OCI-LY1 (cell line): ENCODE measurements around the gene ATP8A2.

ENCODE experiments used
- EZH2 ChIP-seq: fragments of 200-600 bp; sonication (generic), shearing (Covaris generic); IDR thresholded peaks from 2 replicates; pipeline ENCODE4 v1.8.0; 2017; ENCODE audit warnings: borderline replicate concordance, mixed run types, mild to moderate bottlenecking, antibody characterized with exemption, low read length, moderate library complexity, mixed read lengths
- TF ChIP-seq, protein P1 (sequence below): fragments of 200-600 bp; sonication (generic), shearing (Covaris generic); IDR thresholded peaks from 2 replicates; pipeline ENCODE4 v1.5.1; 2017; ENCODE audit warnings: mild to moderate bottlenecking, antibody characterized with exemption, low read length, moderate library complexity, mixed read lengths

DNA sequence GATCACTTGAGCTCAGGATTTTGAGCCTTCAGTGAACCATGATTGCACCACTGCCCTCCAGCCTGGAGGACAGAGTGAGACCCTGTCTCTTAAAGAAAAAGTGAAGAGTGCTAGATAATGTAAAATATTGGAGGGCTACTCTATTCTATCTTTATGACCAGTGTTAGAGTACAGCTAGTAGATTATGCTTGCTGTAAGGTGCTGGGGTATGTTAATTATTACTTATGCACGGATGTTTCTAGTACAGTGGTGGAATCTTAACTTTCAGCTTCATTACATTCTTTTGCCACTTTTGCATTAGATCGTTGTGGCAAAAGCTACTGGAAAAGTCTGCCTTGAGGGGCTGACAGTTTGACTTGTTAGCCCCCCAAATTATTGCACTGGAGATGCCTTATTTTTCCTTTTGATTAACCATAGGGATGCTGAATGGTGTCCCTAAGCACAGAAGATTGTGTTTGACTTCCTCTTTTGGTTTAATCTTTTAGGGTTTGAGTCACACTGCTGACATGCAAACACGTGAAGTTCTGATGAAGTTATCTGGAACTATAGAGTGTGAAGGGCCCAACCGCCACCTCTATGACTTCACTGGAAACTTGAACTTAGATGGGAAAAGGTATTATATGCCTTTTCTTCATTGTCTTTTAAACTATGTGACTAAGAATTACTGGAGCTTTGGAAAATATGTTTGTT is 169.8 kb downstream of the ATP8A2 start:
- TF ChIP-seq, protein P1, sequence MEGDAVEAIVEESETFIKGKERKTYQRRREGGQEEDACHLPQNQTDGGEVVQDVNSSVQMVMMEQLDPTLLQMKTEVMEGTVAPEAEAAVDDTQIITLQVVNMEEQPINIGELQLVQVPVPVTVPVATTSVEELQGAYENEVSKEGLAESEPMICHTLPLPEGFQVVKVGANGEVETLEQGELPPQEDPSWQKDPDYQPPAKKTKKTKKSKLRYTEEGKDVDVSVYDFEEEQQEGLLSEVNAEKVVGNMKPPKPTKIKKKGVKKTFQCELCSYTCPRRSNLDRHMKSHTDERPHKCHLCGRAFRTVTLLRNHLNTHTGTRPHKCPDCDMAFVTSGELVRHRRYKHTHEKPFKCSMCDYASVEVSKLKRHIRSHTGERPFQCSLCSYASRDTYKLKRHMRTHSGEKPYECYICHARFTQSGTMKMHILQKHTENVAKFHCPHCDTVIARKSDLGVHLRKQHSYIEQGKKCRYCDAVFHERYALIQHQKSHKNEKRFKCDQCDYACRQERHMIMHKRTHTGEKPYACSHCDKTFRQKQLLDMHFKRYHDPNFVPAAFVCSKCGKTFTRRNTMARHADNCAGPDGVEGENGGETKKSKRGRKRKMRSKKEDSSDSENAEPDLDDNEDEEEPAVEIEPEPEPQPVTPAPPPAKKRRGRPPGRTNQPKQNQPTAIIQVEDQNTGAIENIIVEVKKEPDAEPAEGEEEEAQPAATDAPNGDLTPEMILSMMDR, result no peak
- TF ChIP-seq EZH2, result no peak
